Prostate gland (tissue), 2 donors: ENCODE data around the gene LRRC14B.

Experiments
- CTCF ChIP-seq, 4 experiments: fragments of 200-600 bp in 2 of 4; fragments of 450-650 bp in 2 of 4; sonication (generic) in 2 of 4; IDR thresholded peaks; 1 replicate in 3 of 4; 2 replicates in 1 of 4; pipeline ENCODE4 v1.5.1; 2016 to 2019; ENCODE audit warnings: antibody characterized with exemption in 4 of 4, mild to moderate bottlenecking in 2 of 4, moderate library complexity in 2 of 4
- POLR2A ChIP-seq: fragments of 450-650 bp; IDR thresholded peaks from one replicate; pipeline ENCODE4 v1.6.1; 2016; ENCODE audit warnings: antibody characterized with exemption, mild to moderate bottlenecking
- POLR2AphosphoS5 ChIP-seq: sonication (generic); formaldehyde crosslinking; IDR thresholded peaks from one replicate; pipeline ENCODE4 v1.6.1; 2017; ENCODE audit warnings: antibody characterized with exemption

GRCh38 chr5:190366-191035, 794 bp upstream of the LRRC14B start:
- TF ChIP-seq POLR2AphosphoS5 (no peak), CTCF (IDR thresholded peaks at IDR 0.05) (no peak), POLR2A (no peak)
